RWPE2 (cell line): Measurements from ENCODE around the gene PARP11.

Experiments used
- ATAC-seq: fragments of 200-7000 bp; cut with Tn5 transposase; 3 replicates; pipeline ENCODE4 v1.9.1; 2021; ENCODE audit warnings: low read depth
- DNase-seq: peaks from one replicate; pipeline ENCODE4 v3.0.0-alpha.2; 2020; ENCODE audit warnings: low spot score
- H3K27ac ChIP-seq: fragments of 450-650 bp; 2 replicates; pipeline ENCODE4 v1.5.1; 2017; ENCODE audit warnings: mild to moderate bottlenecking; ENCODE audit not compliant: poor library complexity, severe bottlenecking
- H3K27me3 ChIP-seq: fragments of 250-450 bp; sonication (Bioruptor Pico); 2 replicates; pipeline ENCODE4 v1.5.1; 2021; ENCODE audit warnings: mild to moderate bottlenecking, moderate library complexity; ENCODE audit not compliant: insufficient read depth, poor library complexity, severe bottlenecking
- H3K36me3 ChIP-seq: fragments of 250-450 bp; sonication (Bioruptor Pico); 2 replicates; pipeline ENCODE4 v1.5.1; 2020; ENCODE audit warnings: low read depth, mild to moderate bottlenecking, moderate library complexity
- H3K4me1 ChIP-seq: fragments of 250-450 bp; sonication (Bioruptor Pico); 2 replicates; pipeline ENCODE4 v1.5.1; 2021; ENCODE audit warnings: mild to moderate bottlenecking, moderate library complexity; ENCODE audit not compliant: insufficient read depth, poor library complexity, severe bottlenecking
- H3K4me3 ChIP-seq: fragments of 250-450 bp; sonication (Bioruptor Pico); 2 replicates; pipeline ENCODE4 v1.5.1; 2021; ENCODE audit warnings: mild to moderate bottlenecking, moderate library complexity; ENCODE audit not compliant: severe bottlenecking
- H3K9me3 ChIP-seq: fragments of 250-450 bp; sonication (Bioruptor Pico); 2 replicates; pipeline ENCODE4 v1.5.1; 2021; ENCODE audit warnings: mild to moderate bottlenecking, moderate library complexity; ENCODE audit not compliant: severe bottlenecking
- TF ChIP-seq, protein P1 (sequence below): fragments of 450-650 bp; IDR thresholded peaks from one replicate; pipeline ENCODE4 v1.5.1; 2017; ENCODE audit warnings: mild to moderate bottlenecking, moderate library complexity; ENCODE audit not compliant: poor library complexity, severe bottlenecking

Gene PARP11

DNA sequence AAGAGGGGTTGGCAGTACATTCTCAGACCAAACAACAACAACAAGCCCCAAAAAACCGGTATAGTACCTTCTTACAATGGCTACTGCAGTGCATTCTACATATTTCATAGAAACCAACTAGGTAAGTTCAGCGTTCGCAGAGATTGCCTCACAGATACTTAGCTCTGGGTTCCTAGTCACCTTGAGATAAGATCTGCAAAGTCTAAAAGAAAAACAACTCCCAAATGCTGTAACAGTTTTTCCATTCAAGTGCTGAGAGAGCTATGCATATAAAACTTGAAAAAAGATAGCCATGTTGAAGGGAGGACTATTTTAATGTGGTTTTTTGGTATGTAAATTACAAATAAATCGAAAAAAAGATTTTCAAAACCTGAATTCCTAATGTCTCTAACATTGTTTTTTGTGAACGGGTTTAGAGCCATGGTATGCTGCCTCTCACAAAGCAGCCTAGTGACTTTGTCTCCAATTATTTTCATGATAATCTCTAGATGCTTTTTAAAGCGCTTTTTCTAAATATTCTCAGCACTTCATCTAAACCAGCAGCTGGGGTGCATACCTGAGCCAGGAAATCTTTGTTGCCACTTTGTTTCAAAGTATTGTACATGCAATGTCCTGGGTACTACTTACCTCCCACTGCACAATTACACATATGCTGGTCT lies 63.7 kb downstream of the PARP11 start:
- Histone ChIP-seq H3K4me1 (no peaks in the 10 kb centered on the region), H3K27me3 (no peaks in the 10 kb centered on the region), H3K4me3 (no peak overlapping the region), H3K27ac (no peak overlapping the region), H3K36me3 (peaks cover 10% of the 10 kb centered on the region), H3K9me3 (no peaks in the 10 kb centered on the region)
- TF ChIP-seq, protein P1, sequence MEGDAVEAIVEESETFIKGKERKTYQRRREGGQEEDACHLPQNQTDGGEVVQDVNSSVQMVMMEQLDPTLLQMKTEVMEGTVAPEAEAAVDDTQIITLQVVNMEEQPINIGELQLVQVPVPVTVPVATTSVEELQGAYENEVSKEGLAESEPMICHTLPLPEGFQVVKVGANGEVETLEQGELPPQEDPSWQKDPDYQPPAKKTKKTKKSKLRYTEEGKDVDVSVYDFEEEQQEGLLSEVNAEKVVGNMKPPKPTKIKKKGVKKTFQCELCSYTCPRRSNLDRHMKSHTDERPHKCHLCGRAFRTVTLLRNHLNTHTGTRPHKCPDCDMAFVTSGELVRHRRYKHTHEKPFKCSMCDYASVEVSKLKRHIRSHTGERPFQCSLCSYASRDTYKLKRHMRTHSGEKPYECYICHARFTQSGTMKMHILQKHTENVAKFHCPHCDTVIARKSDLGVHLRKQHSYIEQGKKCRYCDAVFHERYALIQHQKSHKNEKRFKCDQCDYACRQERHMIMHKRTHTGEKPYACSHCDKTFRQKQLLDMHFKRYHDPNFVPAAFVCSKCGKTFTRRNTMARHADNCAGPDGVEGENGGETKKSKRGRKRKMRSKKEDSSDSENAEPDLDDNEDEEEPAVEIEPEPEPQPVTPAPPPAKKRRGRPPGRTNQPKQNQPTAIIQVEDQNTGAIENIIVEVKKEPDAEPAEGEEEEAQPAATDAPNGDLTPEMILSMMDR = no peak
- ATAC-seq (no peak), DNase-seq (no peak)

DNA sequence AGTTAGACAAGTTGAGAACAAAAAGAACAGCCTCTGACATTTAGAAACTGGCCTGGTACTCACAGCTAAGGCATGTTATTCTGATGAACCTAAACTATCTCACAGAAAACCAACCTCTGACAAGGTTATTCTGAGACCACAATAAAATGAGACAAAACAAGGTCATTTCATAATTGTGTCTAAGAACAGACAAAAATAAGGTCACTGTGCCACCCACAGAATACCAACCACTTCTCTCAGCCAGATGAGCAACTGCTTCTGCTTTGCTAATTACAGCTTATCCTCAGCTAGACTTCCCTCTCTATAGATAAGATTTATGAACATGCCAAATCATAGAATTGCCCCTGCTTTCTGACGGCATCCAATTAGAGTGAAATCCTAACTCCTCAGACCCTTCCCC lies 68.1 kb downstream of the PARP11 start:
- Histone ChIP-seq H3K27ac (no peak overlapping the region), H3K36me3 (no peaks in the 10 kb centered on the region), H3K4me3 (no peak overlapping the region), H3K9me3 (no peaks in the 10 kb centered on the region), H3K27me3 (no peaks in the 10 kb centered on the region), H3K4me1 (no peaks in the 10 kb centered on the region)
- TF ChIP-seq, protein P1 = no peak
- no peak for DNase-seq
- no peak for ATAC-seq

DNA sequence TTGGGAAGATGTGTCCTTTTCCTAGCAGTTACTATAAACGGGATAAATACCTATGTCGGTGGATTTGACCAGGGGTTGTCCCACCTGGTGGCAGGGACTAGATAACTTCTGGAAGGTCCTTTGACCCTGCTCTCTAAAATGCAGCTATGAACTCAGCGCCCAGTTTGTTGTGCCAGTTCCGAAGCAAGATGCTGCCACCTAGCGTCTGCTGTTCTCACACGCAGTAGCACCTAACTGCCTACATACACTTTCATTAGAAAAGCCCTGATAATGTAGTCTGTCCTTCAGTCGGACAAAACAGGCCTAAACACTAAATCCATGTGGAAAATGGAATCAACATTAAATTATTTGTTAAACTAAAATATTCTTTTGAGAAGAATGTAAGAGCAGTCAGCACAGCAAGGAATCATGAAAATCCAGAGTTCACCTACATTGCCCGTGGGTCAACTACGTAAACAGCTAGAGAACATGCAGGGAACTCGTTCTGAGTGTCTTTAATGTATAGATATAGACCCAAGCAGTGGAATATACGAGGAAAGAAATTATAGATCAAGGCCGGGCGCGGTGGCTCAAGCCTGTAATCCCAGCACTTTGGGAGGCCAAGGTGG lies 69.2 kb downstream of the PARP11 start:
- Histone ChIP-seq H3K4me3 (no peak overlapping the region), H3K4me1 (no peaks in the 10 kb centered on the region), H3K9me3 (no peaks in the 10 kb centered on the region), H3K27me3 (no peaks in the 10 kb centered on the region), H3K36me3 (no peaks in the 10 kb centered on the region), H3K27ac (no peak overlapping the region)
- DNase-seq = no peak
- TF ChIP-seq, protein P1 = peak; percentile 95
- peak; percentile 83 for ATAC-seq

DNA sequence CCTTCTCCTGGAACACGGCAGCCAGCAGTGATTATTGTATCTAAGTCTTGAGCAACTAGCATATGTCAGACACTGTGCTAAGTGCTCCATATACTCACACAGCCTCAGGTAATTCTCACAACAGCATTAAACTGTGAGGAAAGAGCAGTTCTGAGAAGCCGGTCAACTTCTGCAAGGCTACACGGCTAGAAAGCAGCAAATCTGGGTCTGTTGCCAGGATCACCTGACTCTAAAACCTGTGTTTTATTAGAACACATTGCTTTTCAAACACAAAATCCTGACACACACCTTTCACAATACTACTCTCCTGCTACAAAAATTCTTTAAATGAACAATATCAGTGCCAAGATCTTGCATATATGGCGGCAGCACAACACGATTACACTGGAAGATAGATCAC lies 70.5 kb downstream of the PARP11 start:
- ATAC-seq = no peak
- H3K4me1 ChIP-seq = no peaks in the 10 kb centered on the region
- no peak overlapping the region for H3K27ac ChIP-seq
- H3K36me3 ChIP-seq = no peaks in the 10 kb centered on the region
- no peak overlapping the region for H3K4me3 ChIP-seq
- TF ChIP-seq, protein P1 = no peak
- no peaks in the 10 kb centered on the region for H3K9me3 ChIP-seq
- no peaks in the 10 kb centered on the region for H3K27me3 ChIP-seq
- DNase-seq = no peak

DNA sequence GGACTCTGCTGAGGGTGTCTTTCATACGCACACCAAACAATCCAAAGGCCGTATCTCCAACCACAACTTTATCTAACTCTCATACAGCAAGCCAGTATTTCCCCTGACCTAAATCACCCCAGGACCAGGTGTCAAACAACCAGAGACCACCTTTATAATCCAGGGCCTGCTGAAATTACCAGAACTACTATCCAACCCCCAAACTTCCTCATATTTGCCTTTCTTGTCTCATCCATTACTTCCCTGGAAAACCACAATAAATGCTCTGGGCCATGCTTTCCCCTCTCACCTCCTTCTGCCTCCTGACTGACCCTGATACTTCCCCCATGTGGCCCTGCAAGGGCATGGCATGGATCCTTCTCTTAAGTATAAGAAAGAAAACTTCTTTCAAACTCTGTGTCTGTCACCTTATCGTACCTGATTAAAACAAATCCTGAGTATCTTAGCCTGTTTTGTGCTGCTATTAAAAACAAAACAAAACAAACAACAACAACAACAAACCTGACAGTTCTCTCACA lies 75.6 kb downstream of the PARP11 start:
- no peaks in the 10 kb centered on the region for H3K4me1 ChIP-seq
- H3K27me3 ChIP-seq = no peaks in the 10 kb centered on the region
- ATAC-seq (no peak; the same call in 2 of the 3 replicates), DNase-seq (no peak)
- H3K27ac ChIP-seq = no peak overlapping the region
- H3K36me3 ChIP-seq = no peaks in the 10 kb centered on the region
- TF ChIP-seq, protein P1 = peak; percentile 21
- no peak overlapping the region for H3K4me3 ChIP-seq
- H3K9me3 ChIP-seq = no peaks in the 10 kb centered on the region
